Glomerular visceral epithelial cell (primary cell): ENCODE data around the gene PTPRG.
A peak's percentile ranks its signal among the peaks of the same experiment; 100 is the strongest.
"Not testable (repeated sequence)": the region's sequence is repeated elsewhere in the genome, so short reads cannot be mapped to it uniquely, and the experiment has no call there.

Source experiments
- DNase-seq: peaks from one replicate; pipeline ENCODE4 v3.0.0-alpha.2; 2016; ENCODE audit errors: extremely low spot score

The PTPRG gene

DNA sequence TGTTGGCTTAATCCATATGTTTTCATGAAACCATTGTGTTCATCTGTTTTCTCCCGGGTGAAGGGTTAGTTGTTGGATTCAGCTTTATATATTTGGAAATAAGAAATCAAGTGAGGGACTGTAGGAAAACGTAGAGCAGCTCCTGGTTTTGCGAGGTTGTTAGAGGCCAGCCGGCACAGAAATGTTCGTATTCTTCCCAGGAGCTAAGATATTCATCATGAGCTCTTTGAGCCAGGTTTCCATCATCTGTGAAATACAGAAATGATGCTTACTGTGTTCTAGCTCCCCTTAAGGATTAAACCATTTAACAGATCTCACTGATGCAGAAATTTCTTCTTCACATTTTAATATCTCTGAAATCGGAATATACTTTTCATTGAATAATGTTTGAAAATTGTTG is 235.5 kb downstream of the PTPRG start:
- no peak for DNase-seq

DNA sequence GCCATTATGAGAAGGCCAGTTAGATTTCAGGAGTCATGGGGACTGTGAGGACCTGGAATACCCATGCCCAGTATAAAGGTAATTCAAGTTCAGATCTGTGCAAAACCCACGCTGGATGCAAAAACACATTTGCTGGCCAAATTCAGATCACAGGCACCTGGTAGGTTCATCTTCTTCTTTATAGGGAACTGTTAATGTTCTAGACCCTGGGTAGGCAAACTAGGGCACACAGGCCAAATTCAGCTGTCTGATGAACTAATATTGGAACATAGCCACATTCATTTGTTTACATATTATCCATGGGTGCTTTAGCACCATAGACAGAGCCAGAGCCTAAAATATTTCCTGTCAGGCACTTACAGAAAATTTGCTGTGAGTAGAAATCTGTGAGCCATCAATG is 241.4 kb downstream of the PTPRG start:
- DNase-seq = no peak

DNA sequence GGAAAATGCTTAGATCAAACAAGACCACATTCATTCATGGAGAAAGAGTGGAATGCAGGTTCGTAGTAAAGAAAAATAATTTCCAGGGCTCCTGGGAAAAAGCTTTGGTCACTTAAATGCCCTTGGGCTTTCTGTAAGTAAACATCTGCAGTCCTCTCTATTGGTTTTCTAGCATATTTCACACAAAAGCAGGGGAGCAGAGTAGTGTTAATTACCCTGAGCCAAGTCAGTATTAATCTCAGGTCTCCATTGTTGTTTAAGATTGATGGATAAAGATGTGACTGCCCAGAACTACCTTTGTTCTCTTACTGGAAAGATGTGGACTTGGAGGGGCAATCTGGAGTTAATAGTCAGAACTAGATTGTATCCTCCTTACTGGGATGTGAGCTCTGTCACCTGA is 242.6 kb downstream of the PTPRG start:
- no peak for DNase-seq

DNA sequence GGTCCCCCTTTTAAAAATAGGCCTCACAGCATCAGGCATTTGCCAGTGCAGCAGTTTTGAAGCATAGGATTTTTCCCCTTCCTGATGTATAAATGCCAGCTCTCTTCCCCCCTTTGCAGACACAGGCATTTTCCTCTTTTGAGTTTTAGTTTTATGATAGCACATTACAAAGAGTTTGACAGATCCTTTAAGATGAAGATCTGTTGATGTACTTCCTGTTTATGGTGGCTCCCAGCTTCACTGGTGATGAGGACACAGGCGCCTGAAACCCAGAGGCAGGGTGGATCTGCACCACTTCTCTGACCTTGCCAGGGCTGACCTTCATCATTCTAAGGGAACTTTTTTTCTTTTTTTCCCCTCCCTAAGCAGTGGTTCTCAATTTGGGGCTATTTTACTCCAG is 243.4 kb downstream of the PTPRG start:
- DNase-seq = no peak

DNA sequence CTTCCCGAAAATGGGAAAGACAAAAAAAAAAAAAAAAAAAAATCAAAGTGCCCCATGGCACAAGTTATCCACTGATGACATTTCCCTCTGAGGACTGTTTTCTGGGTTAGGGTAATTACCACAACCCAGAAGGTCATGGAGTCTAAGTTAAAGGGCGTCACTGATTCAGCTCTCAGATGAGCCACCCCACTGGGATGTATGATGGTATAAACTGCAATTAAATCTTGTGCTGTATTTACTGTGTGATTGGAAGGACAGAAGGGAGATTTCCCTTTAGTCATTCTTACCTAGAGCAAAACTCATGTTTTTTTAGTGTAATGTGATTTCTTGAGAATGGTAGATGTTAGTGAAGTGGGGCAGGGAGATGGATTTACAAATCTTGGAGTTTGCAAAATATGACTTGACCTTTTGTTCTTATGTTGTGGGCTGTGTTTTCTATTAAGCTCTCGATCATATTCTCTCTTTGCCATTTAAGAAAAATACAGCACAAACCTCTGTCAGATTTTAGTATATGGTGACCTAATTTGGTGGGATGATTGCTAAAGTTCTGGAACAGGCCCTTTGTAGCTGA is 244.2 kb downstream of the PTPRG start:
- no peak for DNase-seq

GRCh38 chr3:61806810-61807209 is 245.4 kb downstream of the PTPRG start:
- no peak for DNase-seq

DNA sequence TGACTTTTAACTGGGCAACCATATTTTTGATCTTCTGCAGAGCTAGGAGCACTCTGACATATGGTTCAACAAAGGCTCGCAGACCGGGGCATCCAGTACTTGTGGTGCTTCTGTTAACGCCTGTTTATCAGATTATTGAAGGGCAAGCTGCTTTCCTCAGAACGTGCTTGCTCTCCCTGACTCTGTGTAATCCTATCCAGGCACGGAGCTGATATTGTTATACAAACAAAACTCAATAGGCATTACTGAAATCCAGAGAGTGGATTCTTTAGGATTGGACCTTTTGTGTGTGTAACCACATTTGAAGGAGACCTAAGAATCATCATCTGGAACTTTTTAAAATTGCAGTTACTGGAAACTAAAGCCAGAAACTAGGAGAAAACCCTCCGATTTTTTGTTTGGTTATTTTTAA is 246.5 kb downstream of the PTPRG start:
- no peak for DNase-seq

DNA sequence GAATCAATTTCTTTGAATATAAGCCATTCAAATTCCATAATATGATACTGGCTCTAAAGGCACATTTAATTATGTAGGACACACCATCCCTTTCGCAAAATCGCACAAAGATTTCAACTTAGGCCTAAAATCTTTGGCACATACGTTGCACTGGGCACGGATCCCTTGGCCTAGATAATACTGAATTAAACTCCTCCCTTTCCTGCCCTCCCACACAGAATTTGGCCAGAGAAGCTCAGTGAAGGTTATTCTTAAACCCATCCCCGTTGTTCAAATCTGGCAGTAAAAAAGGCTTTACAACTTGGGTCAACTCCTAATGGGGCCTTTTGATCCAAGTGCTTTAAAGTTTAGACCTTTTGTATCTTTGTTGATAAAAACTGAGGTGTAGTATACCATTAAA is 247.2 kb downstream of the PTPRG start:
- no peak for DNase-seq

- no peak for DNase-seq
These were observed 247.6 kb downstream of the PTPRG start for GRCh38 chr3:61808999-61809398.

- no peak for DNase-seq
These were observed 248.5 kb downstream of the PTPRG start for GRCh38 chr3:61809879-61810278.

DNA sequence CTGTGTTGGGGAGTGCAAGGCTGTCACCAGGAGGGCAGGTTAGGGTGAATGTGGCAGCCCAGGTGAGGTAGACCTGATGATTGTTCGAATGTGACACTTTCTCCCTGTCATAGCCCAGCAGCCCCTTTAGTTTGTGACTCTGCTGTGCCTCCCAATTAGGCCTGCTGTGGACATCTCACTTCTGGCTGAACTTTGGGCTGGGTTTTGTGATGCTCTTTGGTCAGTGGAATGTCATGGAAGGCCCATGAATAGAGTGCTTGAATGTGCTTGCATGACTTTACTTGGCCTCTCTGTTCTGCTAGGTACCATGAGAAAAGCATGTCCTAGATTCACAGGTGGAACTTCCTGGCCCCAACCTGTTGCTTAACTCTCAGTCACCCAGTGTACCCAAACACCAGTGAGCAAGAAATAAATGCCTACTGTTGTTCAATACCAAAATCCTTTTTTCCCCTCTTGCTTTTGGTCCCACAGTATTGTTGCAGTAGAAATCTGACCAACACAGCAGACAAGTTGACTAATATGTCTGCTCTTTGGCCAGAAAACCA is 249.7 kb downstream of the PTPRG start:
- DNase-seq = no peak

DNA sequence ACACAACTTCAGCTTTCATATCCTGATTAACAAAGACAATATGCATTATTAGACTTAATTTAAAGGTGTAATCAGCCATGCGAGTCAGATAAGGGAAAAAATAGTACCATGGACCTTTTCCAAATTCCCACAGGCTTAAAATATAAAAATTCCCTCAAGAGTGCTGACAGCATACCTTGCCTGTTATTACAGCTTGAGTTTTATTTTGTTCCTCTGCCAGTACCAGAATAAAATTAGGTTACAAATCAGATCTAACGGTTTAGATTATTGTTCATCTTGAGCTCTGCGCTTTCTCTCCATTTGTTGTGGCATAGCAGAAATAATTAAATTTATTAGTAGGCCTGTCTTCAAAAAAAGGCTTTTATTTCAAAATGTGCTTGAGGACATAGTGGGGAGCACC is 250.3 kb downstream of the PTPRG start:
- DNase-seq = no peak

GRCh38 chr3:61812085-61812484 is 250.7 kb downstream of the PTPRG start:
- no peak for DNase-seq

DNA sequence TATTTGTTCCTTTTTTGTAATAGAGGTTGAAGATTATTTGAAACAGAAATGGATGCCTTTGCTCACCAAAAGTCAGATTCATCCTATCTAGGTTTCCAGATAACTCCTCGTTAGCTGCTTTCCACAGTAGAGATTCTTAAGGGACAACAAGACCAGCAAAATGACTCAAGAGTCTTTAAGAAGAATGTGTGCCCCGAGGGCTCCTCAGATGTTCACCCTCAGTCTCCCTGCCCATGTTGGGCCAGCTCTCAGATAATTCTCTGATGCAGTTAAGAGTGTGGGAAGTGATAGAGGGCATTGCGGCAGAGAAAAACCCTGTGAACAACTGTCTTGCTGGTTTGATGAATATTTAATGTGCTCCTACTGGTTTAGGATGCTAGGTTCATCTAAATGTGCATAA is 251.1 kb downstream of the PTPRG start:
- no peak for DNase-seq

- DNase-seq = no peak
These were observed 252.3 kb downstream of the PTPRG start for GRCh38 chr3:61813636-61814035.

DNA sequence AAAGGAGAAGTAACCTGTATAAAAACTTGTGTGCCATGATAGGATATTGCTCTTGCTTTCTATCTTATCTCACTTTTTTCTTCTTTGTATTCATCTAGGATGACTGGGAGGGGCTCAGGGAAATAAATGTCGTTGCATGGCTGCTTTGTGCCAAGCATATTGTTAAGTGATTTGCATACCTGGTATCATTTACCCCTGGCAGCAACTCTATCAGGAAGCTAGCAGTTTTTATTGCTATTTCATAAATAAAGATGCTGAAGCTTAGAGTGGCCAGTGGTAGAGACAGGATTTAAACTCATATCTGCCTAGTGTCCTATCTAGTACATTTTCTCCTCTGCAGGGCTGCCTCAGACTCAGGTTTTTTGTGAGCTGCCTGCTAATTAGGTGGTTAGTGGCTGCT is 253.3 kb downstream of the PTPRG start:
- no peak for DNase-seq

DNA sequence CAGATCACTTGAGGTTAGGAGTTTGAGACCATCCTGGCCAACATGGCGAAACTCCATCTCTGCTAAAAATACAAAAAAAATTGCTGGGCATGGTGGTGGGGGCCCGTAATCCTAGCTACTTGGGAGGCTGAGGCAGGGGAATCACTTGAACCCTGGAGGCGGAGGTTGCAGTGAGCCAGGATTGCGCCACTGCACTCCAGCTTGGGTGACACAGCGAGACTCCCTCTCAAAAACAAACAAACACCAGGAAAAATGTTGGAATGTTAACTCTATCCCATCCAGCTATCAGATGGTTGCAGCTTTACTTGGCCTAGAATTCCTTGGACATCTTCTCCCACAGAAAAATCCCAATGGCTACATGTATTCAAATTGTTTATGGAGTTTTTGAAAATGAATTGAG is 254.9 kb downstream of the PTPRG start:
- not testable (repeated sequence) for DNase-seq

GRCh38 chr3:61819861-61820260 is 258.5 kb downstream of the PTPRG start:
- no peak for DNase-seq

DNA sequence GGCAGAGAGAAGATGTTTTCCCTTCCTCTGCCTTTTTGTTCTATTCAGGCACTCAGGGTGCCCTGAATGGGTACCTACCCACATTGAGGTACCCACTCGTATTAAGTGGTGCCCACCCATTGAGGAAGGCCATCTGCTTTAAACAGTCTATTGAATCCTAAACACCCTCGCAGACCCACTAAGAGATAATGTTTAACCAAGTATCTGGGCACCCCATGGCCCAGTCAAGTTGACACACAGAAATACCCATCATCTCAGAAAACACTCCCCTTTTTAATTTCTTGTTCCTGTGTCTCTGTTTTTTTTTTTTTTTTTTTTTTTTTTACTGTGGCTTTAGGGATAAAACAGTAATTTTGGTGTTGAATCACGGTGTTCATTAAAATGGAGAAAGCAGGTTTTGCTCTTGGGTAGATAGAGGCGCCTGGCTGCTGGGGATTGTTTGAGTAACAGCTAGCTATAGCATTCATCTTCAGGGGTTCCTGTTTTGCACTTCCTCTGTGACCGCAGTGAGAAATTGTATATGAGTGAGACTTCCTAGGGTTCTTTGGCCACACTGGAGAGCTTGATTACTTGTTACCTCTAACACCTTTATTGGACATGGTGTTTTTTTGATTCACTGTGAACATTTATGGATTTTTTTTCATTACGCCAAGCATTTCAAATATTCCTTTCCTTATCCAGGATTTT is 259.1 kb downstream of the PTPRG start:
- DNase-seq = no peak

- peak; percentile 5 for DNase-seq
These were observed 260.5 kb downstream of the PTPRG start for GRCh38 chr3:61821823-61822251.

DNA sequence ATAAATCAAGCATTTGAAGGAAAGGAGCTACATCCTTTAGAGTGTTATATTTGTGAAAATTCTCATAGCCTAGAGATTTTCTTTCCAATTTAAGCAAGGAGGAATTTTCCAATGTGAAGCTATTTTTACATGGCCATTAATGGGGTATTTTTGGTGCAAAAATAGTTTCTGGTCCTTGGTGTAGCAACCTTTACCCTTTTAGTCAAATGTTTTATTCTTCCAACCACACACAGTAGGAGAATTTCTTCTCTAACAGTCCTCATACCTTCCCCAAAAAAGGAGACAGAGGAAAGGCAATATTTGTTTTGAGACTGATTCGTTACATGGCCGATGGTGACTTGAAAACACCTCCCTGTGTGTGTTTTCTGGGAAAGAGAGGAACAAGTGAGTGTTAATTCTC is 261.2 kb downstream of the PTPRG start:
- DNase-seq = no peak

GRCh38 chr3:61824553-61825135 is 263.3 kb downstream of the PTPRG start:
- peak; percentile 8 for DNase-seq

GRCh38 chr3:61826161-61826560 is 264.8 kb downstream of the PTPRG start:
- DNase-seq = no peak
